Astrocyte of the spinal cord (primary cell): ENCODE results near the gene ITPR2.
A peak's percentile ranks its signal among the peaks of the same experiment; 100 is the strongest.
"Not testable (repeated sequence)": the region's sequence is repeated elsewhere in the genome, so short reads cannot be mapped to it uniquely, and the experiment has no call there.

Experiments
- DNase-seq: peaks from one replicate; pipeline ENCODE4 v3.0.0; 2011; ENCODE audit warnings: low read depth, low spot score
- H3K4me3 ChIP-seq: 2 replicates; pipeline ENCODE4 v1.5.1; 2011; ENCODE audit warnings: low read depth, mild to moderate bottlenecking, low read length, moderate library complexity
- in situ Hi-C: cut with HindIII; loops from 2 replicates; pipeline ENCODE4 v1.10.0; 2017; ENCODE audit warnings: low sequenced_read_pairs
- TF ChIP-seq, protein P1 (sequence below): IDR thresholded peaks from 2 replicates; pipeline ENCODE4 v1.5.1; 2012; ENCODE audit warnings: low read depth, mild to moderate bottlenecking, low read length, inconsistent platforms

The ITPR2 gene

GRCh38 chr12:26452511-26452910 is 380.5 kb downstream of the ITPR2 start:
- in situ Hi-C loops: no loop called here
- H3K4me3 ChIP-seq: no peak overlapping the region
- TF ChIP-seq, protein P1, sequence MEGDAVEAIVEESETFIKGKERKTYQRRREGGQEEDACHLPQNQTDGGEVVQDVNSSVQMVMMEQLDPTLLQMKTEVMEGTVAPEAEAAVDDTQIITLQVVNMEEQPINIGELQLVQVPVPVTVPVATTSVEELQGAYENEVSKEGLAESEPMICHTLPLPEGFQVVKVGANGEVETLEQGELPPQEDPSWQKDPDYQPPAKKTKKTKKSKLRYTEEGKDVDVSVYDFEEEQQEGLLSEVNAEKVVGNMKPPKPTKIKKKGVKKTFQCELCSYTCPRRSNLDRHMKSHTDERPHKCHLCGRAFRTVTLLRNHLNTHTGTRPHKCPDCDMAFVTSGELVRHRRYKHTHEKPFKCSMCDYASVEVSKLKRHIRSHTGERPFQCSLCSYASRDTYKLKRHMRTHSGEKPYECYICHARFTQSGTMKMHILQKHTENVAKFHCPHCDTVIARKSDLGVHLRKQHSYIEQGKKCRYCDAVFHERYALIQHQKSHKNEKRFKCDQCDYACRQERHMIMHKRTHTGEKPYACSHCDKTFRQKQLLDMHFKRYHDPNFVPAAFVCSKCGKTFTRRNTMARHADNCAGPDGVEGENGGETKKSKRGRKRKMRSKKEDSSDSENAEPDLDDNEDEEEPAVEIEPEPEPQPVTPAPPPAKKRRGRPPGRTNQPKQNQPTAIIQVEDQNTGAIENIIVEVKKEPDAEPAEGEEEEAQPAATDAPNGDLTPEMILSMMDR: no peak
- DNase-seq: no peak

DNA sequence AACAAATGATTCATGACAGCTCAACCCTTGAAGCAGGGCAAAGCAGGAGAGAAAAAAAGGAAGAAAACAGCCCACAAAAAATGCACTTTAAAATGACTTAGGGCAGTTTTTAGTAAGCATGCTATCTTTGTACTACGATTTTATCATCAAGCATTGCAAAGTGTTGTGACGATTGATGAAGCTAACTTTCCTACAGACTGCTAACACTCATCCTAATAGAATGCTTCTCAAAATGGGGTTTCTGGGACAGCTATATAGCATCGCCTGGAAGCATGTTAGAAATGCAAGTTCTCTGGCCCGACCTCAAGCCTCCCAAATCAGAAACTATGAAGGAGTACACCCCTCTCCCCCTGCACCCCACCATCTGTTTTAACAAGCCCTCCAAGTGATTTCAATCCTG is 381.2 kb downstream of the ITPR2 start:
- no peak overlapping the region for H3K4me3 ChIP-seq
- TF ChIP-seq, protein P1: no peak
- in situ Hi-C loops: no loop called here
- no peak for DNase-seq

DNA sequence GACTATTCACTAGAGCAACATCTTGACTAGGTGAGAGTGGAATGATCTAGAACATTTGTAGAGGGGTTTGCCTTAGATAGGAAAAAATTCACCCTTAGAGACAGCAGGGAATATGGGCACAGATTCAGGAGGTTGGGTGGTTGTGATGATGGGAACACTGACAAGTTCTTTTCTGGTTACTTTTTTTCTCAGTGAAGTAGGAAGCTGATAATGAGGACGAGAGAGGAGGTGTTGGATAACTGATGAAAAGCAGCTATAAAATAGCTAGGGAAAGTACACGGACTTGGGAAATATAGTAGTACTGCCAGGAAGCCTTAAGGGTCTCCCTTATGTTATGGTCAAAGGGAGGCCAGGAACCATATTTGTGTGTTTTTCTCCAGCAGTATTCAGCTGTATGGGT is 387.1 kb downstream of the ITPR2 start:
- no peak for DNase-seq
- TF ChIP-seq, protein P1: no peak
- H3K4me3 ChIP-seq: no peak overlapping the region
- in situ Hi-C loops: no loop called here

DNA sequence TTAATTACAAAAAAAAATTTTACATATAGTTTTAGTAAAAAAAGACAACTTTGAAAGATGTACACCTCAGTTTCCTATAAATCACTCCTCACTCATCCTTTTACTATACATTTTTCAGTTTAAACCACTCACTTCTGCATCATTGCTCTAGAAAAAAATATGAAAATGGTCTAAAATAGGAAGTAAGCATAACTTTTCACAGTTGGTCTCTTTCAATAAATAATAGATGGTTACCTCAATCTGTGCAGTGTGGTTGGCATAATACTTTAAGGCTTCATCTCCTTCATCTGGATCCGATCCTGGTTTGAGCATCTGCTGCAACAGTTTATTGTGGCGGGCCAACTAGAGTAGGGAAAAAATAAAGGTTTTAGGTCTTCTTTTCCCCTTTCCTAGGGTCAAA is 389.7 kb downstream of the ITPR2 start:
- TF ChIP-seq, protein P1: no peak
- in situ Hi-C loops: no loop called here
- DNase-seq: no peak
- no peak overlapping the region for H3K4me3 ChIP-seq

DNA sequence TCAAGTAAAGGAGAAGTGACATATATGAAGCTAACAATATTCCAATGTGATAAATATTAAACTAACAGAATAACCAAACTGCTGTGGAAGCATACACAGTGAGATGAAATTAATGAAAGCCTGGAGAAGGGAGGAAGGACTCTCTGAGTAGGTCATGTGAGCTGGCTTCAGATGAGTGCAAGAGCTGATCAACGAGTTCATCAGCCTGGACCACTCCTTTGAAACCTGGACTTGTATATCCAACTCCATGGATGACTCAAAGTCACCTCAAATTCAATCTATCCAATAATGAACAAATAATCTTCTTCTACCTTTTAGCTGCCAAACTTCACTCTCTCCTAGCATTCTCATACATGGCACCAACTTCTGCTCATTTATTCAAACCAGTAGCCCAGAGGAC is 391.6 kb downstream of the ITPR2 start:
- in situ Hi-C loops: no loop called here
- no peak for DNase-seq
- TF ChIP-seq, protein P1: no peak
- H3K4me3 ChIP-seq: no peak overlapping the region

GRCh38 chr12:26435069-26435404 is 398.0 kb downstream of the ITPR2 start:
- in situ Hi-C loops: no loop called here
- no peak for DNase-seq
- TF ChIP-seq, protein P1: no peak
- no peak overlapping the region for H3K4me3 ChIP-seq

DNA sequence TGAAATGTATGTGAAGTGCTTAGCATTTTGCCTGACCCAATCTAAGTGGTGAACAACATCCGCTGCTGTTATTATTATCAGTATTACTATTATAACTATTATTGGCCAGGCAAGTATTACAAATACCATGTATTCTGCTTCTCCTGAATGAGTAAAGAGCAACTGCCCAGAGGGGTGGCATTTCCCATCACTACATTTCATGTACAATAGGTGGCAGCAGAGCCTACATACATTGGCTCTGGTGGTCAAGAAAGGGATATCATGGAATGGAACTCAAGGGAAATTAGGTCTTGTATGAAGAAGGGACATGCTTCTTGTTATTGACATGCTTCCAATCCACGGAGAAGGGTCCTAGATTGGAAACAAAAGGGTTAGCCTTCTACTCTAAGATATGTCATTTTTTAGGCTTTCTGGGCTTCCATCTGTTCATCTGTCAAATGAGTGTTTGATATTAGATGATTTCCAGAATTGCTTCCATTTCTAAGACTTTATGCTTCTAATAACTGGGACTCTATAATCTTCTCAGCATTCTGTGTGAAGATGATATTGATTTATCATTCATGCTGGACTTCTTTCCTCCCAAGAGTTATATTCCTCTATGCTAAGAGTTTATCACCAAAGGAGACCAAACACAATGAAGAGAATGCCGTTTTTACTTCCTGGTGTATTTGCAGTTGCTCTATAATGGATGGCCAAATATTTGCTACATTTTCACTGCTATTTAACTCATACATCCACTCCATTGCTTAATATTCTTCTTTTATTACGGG is 398.5 kb downstream of the ITPR2 start:
- TF ChIP-seq, protein P1: peak; percentile 73
- in situ Hi-C loops: no loop called here
- no peak overlapping the region for H3K4me3 ChIP-seq
- DNase-seq: peak; percentile 62

DNA sequence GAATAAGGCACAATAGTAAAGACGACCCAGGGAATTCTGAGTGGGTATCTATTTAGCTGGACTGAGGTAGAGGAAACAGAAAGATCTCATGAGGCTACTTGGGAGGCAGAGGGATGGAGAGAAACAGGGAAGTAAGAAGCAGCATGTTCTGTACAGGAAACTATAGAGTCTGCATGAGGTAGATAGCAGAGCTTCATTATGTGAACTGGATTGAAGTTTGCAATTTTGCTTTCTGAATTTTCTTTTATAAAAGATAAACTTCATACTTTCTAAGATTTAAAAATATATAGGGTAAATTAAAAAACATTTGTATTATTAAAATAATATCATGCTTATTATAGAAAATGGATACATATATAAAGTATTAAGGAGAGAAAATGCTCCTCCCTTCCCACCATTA is 399.3 kb downstream of the ITPR2 start:
- DNase-seq, H3K4me3 ChIP-seq, in situ Hi-C loops: not testable (repeated sequence)
